HEK293 (cell line): ENCODE results near the gene SNAP91.

ENCODE experiments used
- CTCF ChIA-PET: fragments of 350-600 bp; formaldehyde crosslinking; extraction: SDS; loops from one replicate; lab custom pipeline; 2021; ENCODE audit warnings: antibody characterized with exemption; lab: Yijun Ruan, JAX
- POLR2A ChIA-PET: fragments of 300-600 bp; formaldehyde crosslinking; extraction: SDS; loops from one replicate; lab custom pipeline; 2020; ENCODE audit warnings: antibody characterized with exemption, inconsistent platforms; lab: Yijun Ruan, JAX
- H3K27ac ChIP-seq: fragments of 200-500 bp; sonication (Bioruptor generic); 2 replicates; pipeline ENCODE4 v1.5.1; 2014; ENCODE audit warnings: low read depth, low read length, control low read depth, inconsistent platforms; ENCODE audit errors: extremely low read depth
- H3K36me3 ChIP-seq, 2 experiments: fragments of 200-500 bp in 1 of 2; sonication (Bioruptor generic) in 1 of 2; 1 replicate in 1 of 2; 2 replicates in 1 of 2; pipeline ENCODE4 v1.5.1; 2014 to 2017; ENCODE audit warnings: inconsistent platforms in 2 of 2, low read length in 2 of 2; ENCODE audit not compliant: control insufficient read depth in 2 of 2, insufficient read depth in 1 of 2
- H3K4me1 ChIP-seq: fragments of 200-500 bp; sonication (Bioruptor generic); 2 replicates; pipeline ENCODE4 v1.5.1; 2014; ENCODE audit warnings: mild to moderate bottlenecking, low read length, inconsistent platforms; ENCODE audit not compliant: control insufficient read depth, insufficient read depth
- H3K4me3 ChIP-seq: 2 replicates; pipeline ENCODE4 v1.5.1; 2011; ENCODE audit warnings: low read depth, mild to moderate bottlenecking, control low read depth, low read length, moderate library complexity
- H3K9me3 ChIP-seq: fragments of 200-500 bp; sonication (Bioruptor generic); 2 replicates; pipeline ENCODE4 v1.5.1; 2014; ENCODE audit warnings: low read depth, low read length, inconsistent platforms; ENCODE audit not compliant: control insufficient read depth, insufficient read depth
- BCL11A ChIP-seq: fragments of 450-650 bp; formaldehyde crosslinking; IDR thresholded peaks from 2 replicates; pipeline ENCODE4 v1.5.1; 2016; ENCODE audit warnings: low read depth, missing biosample characterization, missing genetic modification characterization
- KLF10 ChIP-seq: fragments of 450-650 bp; IDR thresholded peaks from 2 replicates; pipeline ENCODE4 v1.5.1; 2018; ENCODE audit warnings: missing biosample characterization, mild to moderate bottlenecking, missing genetic modification characterization
- OSR2 ChIP-seq: fragments of 450-650 bp; formaldehyde crosslinking; IDR thresholded peaks from 2 replicates; pipeline ENCODE4 v1.5.1; 2016; ENCODE audit warnings: missing biosample characterization, missing genetic modification characterization
- OVOL3 ChIP-seq: fragments of 450-650 bp; formaldehyde crosslinking; IDR thresholded peaks from 2 replicates; pipeline ENCODE4 v1.5.1; 2016; ENCODE audit warnings: missing biosample characterization, missing genetic modification characterization
- ZFP3 ChIP-seq: fragments of 450-650 bp; formaldehyde crosslinking; IDR thresholded peaks from 2 replicates; pipeline ENCODE4 v1.5.1; 2016; ENCODE audit warnings: low read depth, missing biosample characterization, missing genetic modification characterization
- ZNF473 ChIP-seq: fragments of 450-650 bp; formaldehyde crosslinking; IDR thresholded peaks from 2 replicates; pipeline ENCODE4 v1.5.1; 2017; ENCODE audit warnings: missing biosample characterization, missing genetic modification characterization
- ZNF510 ChIP-seq: fragments of 450-650 bp; formaldehyde crosslinking; IDR thresholded peaks from 2 replicates; pipeline ENCODE4 v1.5.1; 2018; ENCODE audit warnings: mild to moderate bottlenecking, missing genetic modification characterization, missing biosample characterization; ENCODE audit not compliant: insufficient replicate concordance
- ZNF585B ChIP-seq: fragments of 450-650 bp; formaldehyde crosslinking; IDR thresholded peaks from 2 replicates; pipeline ENCODE4 v1.5.1; 2016; ENCODE audit warnings: missing biosample characterization, missing genetic modification characterization
- ZNF747 ChIP-seq: fragments of 450-650 bp; formaldehyde crosslinking; IDR thresholded peaks from 2 replicates; pipeline ENCODE4 v1.5.1; 2016; ENCODE audit warnings: missing biosample characterization, missing genetic modification characterization
- TF ChIP-seq, protein P1 (sequence below): fragments of 450-650 bp; formaldehyde crosslinking; IDR thresholded peaks from 2 replicates; pipeline ENCODE4 v1.5.1; 2016; ENCODE audit warnings: missing biosample characterization, missing genetic modification characterization, low read depth
- TF ChIP-seq, protein P2 (sequence below): fragments of 450-650 bp; formaldehyde crosslinking; IDR thresholded peaks from 2 replicates; pipeline ENCODE4 v1.5.1; 2016; ENCODE audit warnings: missing biosample characterization, missing genetic modification characterization
- TF ChIP-seq, protein P3 (sequence below): fragments of 450-650 bp; formaldehyde crosslinking; IDR thresholded peaks from 2 replicates; pipeline ENCODE4 v1.5.1; 2016; ENCODE audit warnings: missing biosample characterization, missing genetic modification characterization
- TF ChIP-seq, protein P4 (sequence below): fragments of 450-650 bp; formaldehyde crosslinking; IDR thresholded peaks from 2 replicates; pipeline ENCODE4 v1.5.1; 2016; ENCODE audit warnings: missing biosample characterization, missing genetic modification characterization
- TF ChIP-seq, protein P5 (sequence below): fragments of 450-650 bp; formaldehyde crosslinking; conservative IDR thresholded peaks from 2 replicates; pipeline ENCODE4 v1.5.1; 2016; ENCODE audit warnings: low read depth, missing biosample characterization, missing genetic modification characterization
- TF ChIP-seq, protein P6 (sequence below): fragments of 450-650 bp; formaldehyde crosslinking; IDR thresholded peaks from 2 replicates; pipeline ENCODE4 v1.5.1; 2016; ENCODE audit warnings: missing biosample characterization, missing genetic modification characterization, low read depth
- TF ChIP-seq, protein P7 (sequence below): fragments of 450-650 bp; formaldehyde crosslinking; IDR thresholded peaks from 2 replicates; pipeline ENCODE4 v1.5.1; 2016; ENCODE audit warnings: missing biosample characterization, missing genetic modification characterization
- TF ChIP-seq, protein P8 (sequence below): fragments of 450-650 bp; formaldehyde crosslinking; IDR thresholded peaks from 2 replicates; pipeline ENCODE4 v1.5.1; 2017; ENCODE audit warnings: missing biosample characterization, missing genetic modification characterization
- TF ChIP-seq, protein P9 (sequence below): fragments of 450-650 bp; formaldehyde crosslinking; IDR thresholded peaks from 2 replicates; pipeline ENCODE4 v1.5.0; 2017; ENCODE audit warnings: missing biosample characterization, missing genetic modification characterization, borderline replicate concordance

SNAP91 gene

DNA sequence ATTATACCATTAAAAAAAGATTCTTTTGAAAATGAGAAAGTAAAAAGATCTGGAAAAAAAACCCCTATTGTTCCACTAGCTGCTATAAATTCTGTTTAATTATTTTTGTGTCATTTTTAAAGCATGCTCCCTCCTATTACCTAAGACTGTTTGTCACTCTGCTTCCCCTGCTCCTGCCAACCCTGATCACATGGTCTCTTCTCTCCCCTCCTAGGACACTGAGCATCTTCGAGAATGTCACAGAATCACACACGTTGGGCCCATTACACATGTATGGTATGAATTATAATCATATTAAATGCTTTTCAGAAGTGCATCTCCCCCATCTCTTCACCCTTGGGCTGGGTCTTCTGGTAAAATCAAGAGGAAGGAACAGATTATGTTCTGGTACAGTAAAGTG, 6.2 kb downstream of the SNAP91 start:
- Histone ChIP-seq H3K36me3 (no peaks in the 10 kb centered on the region; a peak in 1 of 3 replicates), H3K27ac (no peak overlapping the region), H3K4me3 (no peak overlapping the region), H3K4me1 (no peaks in the 10 kb centered on the region), H3K9me3 (no peaks in the 10 kb centered on the region)
- TF ChIP-seq, protein P1, sequence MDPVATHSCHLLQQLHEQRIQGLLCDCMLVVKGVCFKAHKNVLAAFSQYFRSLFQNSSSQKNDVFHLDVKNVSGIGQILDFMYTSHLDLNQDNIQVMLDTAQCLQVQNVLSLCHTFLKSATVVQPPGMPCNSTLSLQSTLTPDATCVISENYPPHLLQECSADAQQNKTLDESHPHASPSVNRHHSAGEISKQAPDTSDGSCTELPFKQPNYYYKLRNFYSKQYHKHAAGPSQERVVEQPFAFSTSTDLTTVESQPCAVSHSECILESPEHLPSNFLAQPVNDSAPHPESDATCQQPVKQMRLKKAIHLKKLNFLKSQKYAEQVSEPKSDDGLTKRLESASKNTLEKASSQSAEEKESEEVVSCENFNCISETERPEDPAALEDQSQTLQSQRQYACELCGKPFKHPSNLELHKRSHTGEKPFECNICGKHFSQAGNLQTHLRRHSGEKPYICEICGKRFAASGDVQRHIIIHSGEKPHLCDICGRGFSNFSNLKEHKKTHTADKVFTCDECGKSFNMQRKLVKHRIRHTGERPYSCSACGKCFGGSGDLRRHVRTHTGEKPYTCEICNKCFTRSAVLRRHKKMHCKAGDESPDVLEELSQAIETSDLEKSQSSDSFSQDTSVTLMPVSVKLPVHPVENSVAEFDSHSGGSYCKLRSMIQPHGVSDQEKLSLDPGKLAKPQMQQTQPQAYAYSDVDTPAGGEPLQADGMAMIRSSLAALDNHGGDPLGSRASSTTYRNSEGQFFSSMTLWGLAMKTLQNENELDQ = no peak
- TF ChIP-seq, protein P2, sequence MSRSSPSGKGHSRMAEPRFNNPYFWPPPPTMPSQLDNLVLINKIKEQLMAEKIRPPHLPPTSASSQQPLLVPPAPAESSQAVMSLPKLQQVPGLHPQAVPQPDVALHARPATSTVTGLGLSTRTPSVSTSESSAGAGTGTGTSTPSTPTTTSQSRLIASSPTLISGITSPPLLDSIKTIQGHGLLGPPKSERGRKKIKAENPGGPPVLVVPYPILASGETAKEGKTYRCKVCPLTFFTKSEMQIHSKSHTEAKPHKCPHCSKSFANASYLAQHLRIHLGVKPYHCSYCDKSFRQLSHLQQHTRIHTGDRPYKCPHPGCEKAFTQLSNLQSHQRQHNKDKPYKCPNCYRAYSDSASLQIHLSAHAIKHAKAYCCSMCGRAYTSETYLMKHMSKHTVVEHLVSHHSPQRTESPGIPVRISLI (tag by site-specific recombination) = peak; percentile 24; the same call in 1 of the 2 replicates
- TF ChIP-seq, protein P3, sequence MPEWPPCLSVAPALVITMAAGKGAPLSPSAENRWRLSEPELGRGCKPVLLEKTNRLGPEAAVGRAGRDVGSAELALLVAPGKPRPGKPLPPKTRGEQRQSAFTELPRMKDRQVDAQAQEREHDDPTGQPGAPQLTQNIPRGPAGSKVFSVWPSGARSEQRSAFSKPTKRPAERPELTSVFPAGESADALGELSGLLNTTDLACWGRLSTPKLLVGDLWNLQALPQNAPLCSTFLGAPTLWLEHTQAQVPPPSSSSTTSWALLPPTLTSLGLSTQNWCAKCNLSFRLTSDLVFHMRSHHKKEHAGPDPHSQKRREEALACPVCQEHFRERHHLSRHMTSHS (tag by site-specific recombination) = no peak
- TF ChIP-seq, protein P4, sequence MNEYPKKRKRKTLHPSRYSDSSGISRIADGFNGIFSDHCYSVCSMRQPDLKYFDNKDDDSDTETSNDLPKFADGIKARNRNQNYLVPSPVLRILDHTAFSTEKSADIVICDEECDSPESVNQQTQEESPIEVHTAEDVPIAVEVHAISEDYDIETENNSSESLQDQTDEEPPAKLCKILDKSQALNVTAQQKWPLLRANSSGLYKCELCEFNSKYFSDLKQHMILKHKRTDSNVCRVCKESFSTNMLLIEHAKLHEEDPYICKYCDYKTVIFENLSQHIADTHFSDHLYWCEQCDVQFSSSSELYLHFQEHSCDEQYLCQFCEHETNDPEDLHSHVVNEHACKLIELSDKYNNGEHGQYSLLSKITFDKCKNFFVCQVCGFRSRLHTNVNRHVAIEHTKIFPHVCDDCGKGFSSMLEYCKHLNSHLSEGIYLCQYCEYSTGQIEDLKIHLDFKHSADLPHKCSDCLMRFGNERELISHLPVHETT = no peak
- TF ChIP-seq ZNF585B (tag by site-specific recombination) (no peak), KLF10 (tag by site-specific recombination) (no peak), ZNF747 (tag by site-specific recombination) (no peak), BCL11A (tag by site-specific recombination) (no peak), OSR2 (tag by site-specific recombination) (no peak), ZNF510 (tag by site-specific recombination) (no peak), ZFP3 (tag by site-specific recombination) (no peak), OVOL3 (tag by site-specific recombination) (no peak), ZNF473 (no peak)
- TF ChIP-seq, protein P5, sequence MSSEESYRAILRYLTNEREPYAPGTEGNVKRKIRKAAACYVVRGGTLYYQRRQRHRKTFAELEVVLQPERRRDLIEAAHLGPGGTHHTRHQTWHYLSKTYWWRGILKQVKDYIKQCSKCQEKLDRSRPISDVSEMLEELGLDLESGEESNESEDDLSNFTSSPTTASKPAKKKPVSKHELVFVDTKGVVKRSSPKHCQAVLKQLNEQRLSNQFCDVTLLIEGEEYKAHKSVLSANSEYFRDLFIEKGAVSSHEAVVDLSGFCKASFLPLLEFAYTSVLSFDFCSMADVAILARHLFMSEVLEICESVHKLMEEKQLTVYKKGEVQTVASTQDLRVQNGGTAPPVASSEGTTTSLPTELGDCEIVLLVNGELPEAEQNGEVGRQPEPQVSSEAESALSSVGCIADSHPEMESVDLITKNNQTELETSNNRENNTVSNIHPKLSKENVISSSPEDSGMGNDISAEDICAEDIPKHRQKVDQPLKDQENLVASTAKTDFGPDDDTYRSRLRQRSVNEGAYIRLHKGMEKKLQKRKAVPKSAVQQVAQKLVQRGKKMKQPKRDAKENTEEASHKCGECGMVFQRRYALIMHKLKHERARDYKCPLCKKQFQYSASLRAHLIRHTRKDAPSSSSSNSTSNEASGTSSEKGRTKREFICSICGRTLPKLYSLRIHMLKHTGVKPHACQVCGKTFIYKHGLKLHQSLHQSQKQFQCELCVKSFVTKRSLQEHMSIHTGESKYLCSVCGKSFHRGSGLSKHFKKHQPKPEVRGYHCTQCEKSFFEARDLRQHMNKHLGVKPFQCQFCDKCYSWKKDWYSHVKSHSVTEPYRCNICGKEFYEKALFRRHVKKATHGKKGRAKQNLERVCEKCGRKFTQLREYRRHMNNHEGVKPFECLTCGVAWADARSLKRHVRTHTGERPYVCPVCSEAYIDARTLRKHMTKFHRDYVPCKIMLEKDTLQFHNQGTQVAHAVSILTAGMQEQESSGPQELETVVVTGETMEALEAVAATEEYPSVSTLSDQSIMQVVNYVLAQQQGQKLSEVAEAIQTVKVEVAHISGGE = no peak
- TF ChIP-seq, protein P6, sequence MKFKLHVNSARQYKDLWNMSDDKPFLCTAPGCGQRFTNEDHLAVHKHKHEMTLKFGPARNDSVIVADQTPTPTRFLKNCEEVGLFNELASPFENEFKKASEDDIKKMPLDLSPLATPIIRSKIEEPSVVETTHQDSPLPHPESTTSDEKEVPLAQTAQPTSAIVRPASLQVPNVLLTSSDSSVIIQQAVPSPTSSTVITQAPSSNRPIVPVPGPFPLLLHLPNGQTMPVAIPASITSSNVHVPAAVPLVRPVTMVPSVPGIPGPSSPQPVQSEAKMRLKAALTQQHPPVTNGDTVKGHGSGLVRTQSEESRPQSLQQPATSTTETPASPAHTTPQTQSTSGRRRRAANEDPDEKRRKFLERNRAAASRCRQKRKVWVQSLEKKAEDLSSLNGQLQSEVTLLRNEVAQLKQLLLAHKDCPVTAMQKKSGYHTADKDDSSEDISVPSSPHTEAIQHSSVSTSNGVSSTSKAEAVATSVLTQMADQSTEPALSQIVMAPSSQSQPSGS (tag by site-specific recombination) = no peak
- TF ChIP-seq, protein P7, sequence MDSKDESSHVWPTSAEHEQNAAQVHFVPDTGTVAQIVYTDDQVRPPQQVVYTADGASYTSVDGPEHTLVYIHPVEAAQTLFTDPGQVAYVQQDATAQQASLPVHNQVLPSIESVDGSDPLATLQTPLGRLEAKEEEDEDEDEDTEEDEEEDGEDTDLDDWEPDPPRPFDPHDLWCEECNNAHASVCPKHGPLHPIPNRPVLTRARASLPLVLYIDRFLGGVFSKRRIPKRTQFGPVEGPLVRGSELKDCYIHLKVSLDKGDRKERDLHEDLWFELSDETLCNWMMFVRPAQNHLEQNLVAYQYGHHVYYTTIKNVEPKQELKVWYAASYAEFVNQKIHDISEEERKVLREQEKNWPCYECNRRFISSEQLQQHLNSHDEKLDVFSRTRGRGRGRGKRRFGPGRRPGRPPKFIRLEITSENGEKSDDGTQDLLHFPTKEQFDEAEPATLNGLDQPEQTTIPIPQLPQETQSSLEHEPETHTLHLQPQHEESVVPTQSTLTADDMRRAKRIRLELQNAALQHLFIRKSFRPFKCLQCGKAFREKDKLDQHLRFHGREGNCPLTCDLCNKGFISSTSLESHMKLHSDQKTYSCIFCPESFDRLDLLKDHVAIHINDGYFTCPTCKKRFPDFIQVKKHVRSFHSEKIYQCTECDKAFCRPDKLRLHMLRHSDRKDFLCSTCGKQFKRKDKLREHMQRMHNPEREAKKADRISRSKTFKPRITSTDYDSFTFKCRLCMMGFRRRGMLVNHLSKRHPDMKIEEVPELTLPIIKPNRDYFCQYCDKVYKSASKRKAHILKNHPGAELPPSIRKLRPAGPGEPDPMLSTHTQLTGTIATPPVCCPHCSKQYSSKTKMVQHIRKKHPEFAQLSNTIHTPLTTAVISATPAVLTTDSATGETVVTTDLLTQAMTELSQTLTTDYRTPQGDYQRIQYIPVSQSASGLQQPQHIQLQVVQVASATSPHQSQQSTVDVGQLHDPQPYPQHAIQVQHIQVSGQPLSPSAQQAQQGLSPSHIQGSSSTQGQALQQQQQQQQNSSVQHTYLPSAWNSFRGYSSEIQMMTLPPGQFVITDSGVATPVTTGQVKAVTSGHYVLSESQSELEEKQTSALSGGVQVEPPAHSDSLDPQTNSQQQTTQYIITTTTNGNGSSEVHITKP (tag by site-specific recombination) = peak; percentile 41; the same call in 1 of the 2 replicates
- TF ChIP-seq, protein P8, sequence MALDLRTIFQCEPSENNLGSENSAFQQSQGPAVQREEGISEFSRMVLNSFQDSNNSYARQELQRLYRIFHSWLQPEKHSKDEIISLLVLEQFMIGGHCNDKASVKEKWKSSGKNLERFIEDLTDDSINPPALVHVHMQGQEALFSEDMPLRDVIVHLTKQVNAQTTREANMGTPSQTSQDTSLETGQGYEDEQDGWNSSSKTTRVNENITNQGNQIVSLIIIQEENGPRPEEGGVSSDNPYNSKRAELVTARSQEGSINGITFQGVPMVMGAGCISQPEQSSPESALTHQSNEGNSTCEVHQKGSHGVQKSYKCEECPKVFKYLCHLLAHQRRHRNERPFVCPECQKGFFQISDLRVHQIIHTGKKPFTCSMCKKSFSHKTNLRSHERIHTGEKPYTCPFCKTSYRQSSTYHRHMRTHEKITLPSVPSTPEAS (tag by site-specific recombination) = no peak
- TF ChIP-seq, protein P9, sequence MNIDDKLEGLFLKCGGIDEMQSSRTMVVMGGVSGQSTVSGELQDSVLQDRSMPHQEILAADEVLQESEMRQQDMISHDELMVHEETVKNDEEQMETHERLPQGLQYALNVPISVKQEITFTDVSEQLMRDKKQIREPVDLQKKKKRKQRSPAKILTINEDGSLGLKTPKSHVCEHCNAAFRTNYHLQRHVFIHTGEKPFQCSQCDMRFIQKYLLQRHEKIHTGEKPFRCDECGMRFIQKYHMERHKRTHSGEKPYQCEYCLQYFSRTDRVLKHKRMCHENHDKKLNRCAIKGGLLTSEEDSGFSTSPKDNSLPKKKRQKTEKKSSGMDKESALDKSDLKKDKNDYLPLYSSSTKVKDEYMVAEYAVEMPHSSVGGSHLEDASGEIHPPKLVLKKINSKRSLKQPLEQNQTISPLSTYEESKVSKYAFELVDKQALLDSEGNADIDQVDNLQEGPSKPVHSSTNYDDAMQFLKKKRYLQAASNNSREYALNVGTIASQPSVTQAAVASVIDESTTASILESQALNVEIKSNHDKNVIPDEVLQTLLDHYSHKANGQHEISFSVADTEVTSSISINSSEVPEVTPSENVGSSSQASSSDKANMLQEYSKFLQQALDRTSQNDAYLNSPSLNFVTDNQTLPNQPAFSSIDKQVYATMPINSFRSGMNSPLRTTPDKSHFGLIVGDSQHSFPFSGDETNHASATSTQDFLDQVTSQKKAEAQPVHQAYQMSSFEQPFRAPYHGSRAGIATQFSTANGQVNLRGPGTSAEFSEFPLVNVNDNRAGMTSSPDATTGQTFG (tag by site-specific recombination) = no peak
- CTCF ChIA-PET = no interaction called here
- POLR2A ChIA-PET = no interaction called here
